ENCODE results near the gene SPOCK1. TPM values are rescaled to one million over a fixed set of nuclear protein-coding genes. Genes with fewer than 3 reads are reported as not detected.

The SPOCK1 gene
- total and polyA plus RNA-seq, 8 donors = 0.46 to 15.6 (median 9.2) TPM

- Histone ChIP-seq H3K36me3 (no peaks in the 10 kb centered on the region), H3K27me3 (no peaks in the 10 kb centered on the region), H3K9me3 (no peaks in the 10 kb centered on the region), H3K4me1 (peaks cover 0 to 7% (median 2%) of the 10 kb centered on the region in 4 donors), H3K4me3 (no peak overlapping the region), H3K27ac (no peak overlapping the region)
- no peak for DNase-seq
- no peak for TF ChIP-seq POLR2AphosphoS5 (IDR thresholded peaks at IDR 0.05)
- no peak for TF ChIP-seq EP300 (IDR thresholded peaks at IDR 0.05)
- no peak for TF ChIP-seq CTCF (IDR thresholded peaks at IDR 0.05)
- TF ChIP-seq POLR2A (IDR thresholded peaks at IDR 0.05) = no peak
- 39 to 60% (median 48%) methylated on average over 1 of the region's 1 CpG for WGBS, 5 donors
- intact Hi-C loops (cut with DNase I; ENCODE audit: low total_unique reads) = no loop called here
These were observed 208.1 kb downstream of the SPOCK1 start for GRCh38 chr5:137291031-137291430.

- intact Hi-C loops (cut with DNase I; ENCODE audit: low total_unique reads) = no loop called here
- 81 to 97% (median 95%) methylated on average over 3 of the region's 3 CpGs for WGBS, 5 donors
These were observed 208.8 kb downstream of the SPOCK1 start for GRCh38 chr5:137290373-137290772.

GRCh38 chr5:137289856-137290255, 209.3 kb downstream of the SPOCK1 start:
- Histone ChIP-seq H3K4me3 (no peak overlapping the region), H3K36me3 (no peaks in the 10 kb centered on the region), H3K9me3 (no peaks in the 10 kb centered on the region), H3K27me3 (no peaks in the 10 kb centered on the region), H3K4me1 (peaks cover 0 to 7% (median 2%) of the 10 kb centered on the region in 4 donors), H3K27ac (no peak overlapping the region)
- TF ChIP-seq CTCF (IDR thresholded peaks at IDR 0.05) = no peak
- TF ChIP-seq POLR2A (IDR thresholded peaks at IDR 0.05) = no peak
- TF ChIP-seq EP300 (IDR thresholded peaks at IDR 0.05) = no peak
- TF ChIP-seq POLR2AphosphoS5 (IDR thresholded peaks at IDR 0.05) = no peak
- no peak for DNase-seq
- WGBS, 5 donors = 55 to 81% (median 74%) methylated on average over 1 of the region's 1 CpG
- intact Hi-C loops (cut with DNase I; ENCODE audit: low total_unique reads) = no loop called here

More at GRCh38 chr5:137290373-137290772, 208.8 kb downstream of the SPOCK1 start:
- no peak for DNase-seq
- no peak for TF ChIP-seq EP300 (IDR thresholded peaks at IDR 0.05)
- no peak for TF ChIP-seq POLR2AphosphoS5 (IDR thresholded peaks at IDR 0.05)
- no peak for TF ChIP-seq CTCF (IDR thresholded peaks at IDR 0.05)
- TF ChIP-seq POLR2A (IDR thresholded peaks at IDR 0.05) = no peak
- Histone ChIP-seq H3K27me3 (no peaks in the 10 kb centered on the region), H3K27ac (no peak overlapping the region), H3K9me3 (no peaks in the 10 kb centered on the region), H3K4me1 (peaks cover 0 to 7% (median 2%) of the 10 kb centered on the region in 4 donors), H3K4me3 (no peak overlapping the region), H3K36me3 (no peaks in the 10 kb centered on the region)

GRCh38 chr5:137287569-137287968, 211.6 kb downstream of the SPOCK1 start:
- Histone ChIP-seq H3K4me1 (peaks cover 0 to 3% (median 1%) of the 10 kb centered on the region in 4 donors), H3K9me3 (no peaks in the 10 kb centered on the region), H3K36me3 (no peaks in the 10 kb centered on the region), H3K4me3 (no peak overlapping the region), H3K27me3 (no peaks in the 10 kb centered on the region), H3K27ac (no peak overlapping the region)
- TF ChIP-seq POLR2A (IDR thresholded peaks at IDR 0.05) (no peak), CTCF (IDR thresholded peaks at IDR 0.05) (no peak), EP300 (IDR thresholded peaks at IDR 0.05) (no peak), POLR2AphosphoS5 (IDR thresholded peaks at IDR 0.05) (no peak)
- WGBS, 5 donors = 88 to 97% (median 96%) methylated on average over 2 of the region's 2 CpGs
- intact Hi-C loops (cut with DNase I; ENCODE audit: low total_unique reads) = no loop called here
- no peak for DNase-seq

Data from stomach (tissue), 9 donors.